GM19240 (cell line): ENCODE data around the gene TMEM254.
A peak's percentile ranks its signal among the peaks of the same experiment; 100 is the strongest.
"Not testable (repeated sequence)": the region's sequence is repeated elsewhere in the genome, so short reads cannot be mapped to it uniquely, and the experiment has no call there.

Experiments
- DNase-seq: peaks from one replicate; pipeline ENCODE4 v3.0.0; 2011; ENCODE audit warnings: low spot score; ENCODE audit not compliant: insufficient read length

The TMEM254 gene

GRCh38 chr10:80078448-80079311 lies at the start of gene TMEM254:
TMEM254 (plus strand) TSS chr10:80078665; CDS start chr10:80078700, 35 bp downstream.
- DNase-seq = peak; percentile 88

- DNase-seq = not testable (repeated sequence)
These were observed 49.3 kb upstream of the TMEM254 start for GRCh38 chr10:80029205-80029604.

GRCh38 chr10:80029865-80030264 lies 48.6 kb upstream of the TMEM254 start:
- not testable (repeated sequence) for DNase-seq

GRCh38 chr10:80032503-80032902 lies 46.0 kb upstream of the TMEM254 start:
- no peak for DNase-seq

GRCh38 chr10:80034766-80035165 lies 43.7 kb upstream of the TMEM254 start:
- not testable (repeated sequence) for DNase-seq

- DNase-seq = not testable (repeated sequence)
These were observed 43.0 kb upstream of the TMEM254 start for GRCh38 chr10:80035430-80035829.

- not testable (repeated sequence) for DNase-seq
These were observed 41.5 kb upstream of the TMEM254 start for GRCh38 chr10:80036921-80037500.

- not testable (repeated sequence) for DNase-seq
These were observed 40.2 kb upstream of the TMEM254 start for GRCh38 chr10:80038226-80038625.

- DNase-seq = no peak
These were observed 37.3 kb upstream of the TMEM254 start for GRCh38 chr10:80041162-80041561.

GRCh38 chr10:80044935-80045334 lies 33.5 kb upstream of the TMEM254 start:
- not testable (repeated sequence) for DNase-seq

GRCh38 chr10:80046629-80047441 lies 31.6 kb upstream of the TMEM254 start:
- peak; percentile 37 for DNase-seq

GRCh38 chr10:80050752-80051151 lies 27.7 kb upstream of the TMEM254 start:
- no peak for DNase-seq

GRCh38 chr10:80051993-80052392 lies 26.5 kb upstream of the TMEM254 start:
- DNase-seq = no peak

- DNase-seq = no peak
These were observed 22.7 kb upstream of the TMEM254 start for GRCh38 chr10:80055760-80056159.

- DNase-seq = no peak
These were observed 21.3 kb upstream of the TMEM254 start for GRCh38 chr10:80057171-80057570.

GRCh38 chr10:80064120-80064886 lies 14.2 kb upstream of the TMEM254 start:
- DNase-seq = no peak

GRCh38 chr10:80066809-80067208 lies 11.7 kb upstream of the TMEM254 start:
- DNase-seq = no peak

- DNase-seq = not testable (repeated sequence)
These were observed 10.6 kb upstream of the TMEM254 start for GRCh38 chr10:80067821-80068220.

GRCh38 chr10:80068270-80068669 lies 10.2 kb upstream of the TMEM254 start:
- DNase-seq = no peak

- DNase-seq = no peak
These were observed 8.4 kb upstream of the TMEM254 start for GRCh38 chr10:80070057-80070456.

- no peak for DNase-seq
These were observed 5.9 kb upstream of the TMEM254 start for GRCh38 chr10:80072584-80072983.
